GM18498 (cell line): ENCODE results near the gene RPIA.
"Not testable (repeated sequence)": the region's sequence is repeated elsewhere in the genome, so short reads cannot be mapped to it uniquely, and the experiment has no call there.

Experiments used
- ATAC-seq: cut with Tn5 transposase; IDR thresholded peaks from one replicate; pipeline ENCODE4 v1.9.1; 2021; ENCODE audit warnings: mild to moderate bottlenecking, moderate library complexity; ENCODE audit not compliant: unreplicated experiment

RPIA gene

DNA sequence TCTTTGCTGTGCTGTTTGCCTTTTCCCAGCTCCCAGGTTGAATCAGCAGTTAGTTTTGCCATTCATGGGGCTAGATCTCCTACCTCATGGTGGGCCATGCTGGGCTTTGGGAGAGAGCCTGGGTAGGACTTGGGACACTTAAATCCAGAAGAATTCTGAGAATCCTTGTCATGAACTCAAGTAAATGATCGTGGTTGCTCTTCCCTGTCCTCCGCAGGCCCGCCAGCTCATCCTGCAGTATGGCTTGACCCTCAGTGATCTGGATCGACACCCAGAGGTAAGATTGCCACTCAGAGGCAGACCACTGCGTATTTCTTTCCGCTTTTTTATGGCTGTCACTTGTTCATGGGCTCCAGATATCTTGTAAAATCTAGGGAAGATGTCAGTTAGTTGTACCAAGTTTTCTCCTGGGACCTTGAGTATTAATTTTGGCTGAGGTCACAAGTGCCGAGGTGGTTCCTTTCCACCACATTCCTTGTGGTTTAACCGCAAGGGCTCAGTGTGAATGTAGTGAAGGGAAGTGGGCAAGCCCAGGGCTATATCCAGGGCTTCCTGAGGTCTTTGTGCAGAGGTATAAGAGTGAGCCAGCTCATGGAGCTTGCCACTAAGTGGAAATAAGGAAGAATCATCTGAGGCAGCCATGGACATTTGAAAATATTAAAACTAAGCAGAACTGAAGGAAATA lies 37.7 kb downstream of the RPIA start:
- no peak for ATAC-seq

DNA sequence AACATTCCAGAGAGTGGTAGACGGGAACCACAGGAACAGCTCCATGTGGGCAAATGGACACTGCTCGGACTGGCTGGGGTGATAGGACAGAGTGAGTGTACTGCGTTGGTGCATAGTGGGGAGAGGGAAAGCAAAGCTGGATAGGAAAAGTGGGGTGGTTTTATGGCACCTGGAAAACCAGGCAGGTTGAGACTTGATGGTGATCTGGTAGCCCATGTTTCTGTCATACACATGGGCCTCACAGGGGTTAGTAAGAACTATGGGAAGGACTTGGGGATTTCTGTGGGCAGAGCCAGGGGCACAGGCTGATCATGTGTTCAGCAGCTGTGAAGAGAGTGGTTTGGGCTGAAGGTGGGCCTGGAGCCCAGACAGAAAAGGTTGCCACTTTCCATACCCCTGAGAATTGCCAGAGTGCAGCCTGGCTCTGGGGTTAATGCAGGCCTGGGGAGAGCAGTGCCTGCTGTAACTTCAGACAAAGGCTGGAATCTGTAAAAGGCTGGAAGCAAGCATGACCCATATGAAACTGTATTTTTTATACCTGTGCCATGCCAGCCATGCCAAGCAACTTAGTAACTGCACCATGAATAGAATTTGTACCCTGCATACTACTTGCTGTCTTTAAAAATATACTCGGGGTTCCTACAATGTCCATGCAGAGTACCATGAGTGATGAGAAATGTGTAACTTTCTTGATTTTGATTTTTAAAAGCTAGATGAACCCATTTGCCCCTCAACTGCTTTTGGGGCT lies 41.9 kb downstream of the RPIA start:
- ATAC-seq, result no peak

DNA sequence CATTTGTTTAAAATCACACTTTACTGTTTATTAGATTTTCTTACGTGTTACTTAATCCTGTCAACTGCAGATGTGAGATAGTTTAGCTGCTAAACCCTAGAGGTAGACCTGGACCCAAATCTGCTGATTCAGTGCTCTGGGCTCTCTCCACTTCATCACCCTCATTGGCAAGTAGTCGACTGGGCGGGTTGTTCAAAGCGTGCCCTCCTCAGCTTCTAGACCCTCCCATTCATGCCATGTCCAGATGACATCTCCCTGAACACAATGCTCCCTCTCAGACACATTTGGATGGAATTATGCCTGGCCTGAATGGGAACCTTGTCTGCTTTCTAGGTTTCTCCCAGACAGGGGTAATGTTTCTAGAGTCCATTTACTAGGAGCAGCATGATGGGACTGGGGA lies 43.7 kb downstream of the RPIA start:
- ATAC-seq, result no peak

DNA sequence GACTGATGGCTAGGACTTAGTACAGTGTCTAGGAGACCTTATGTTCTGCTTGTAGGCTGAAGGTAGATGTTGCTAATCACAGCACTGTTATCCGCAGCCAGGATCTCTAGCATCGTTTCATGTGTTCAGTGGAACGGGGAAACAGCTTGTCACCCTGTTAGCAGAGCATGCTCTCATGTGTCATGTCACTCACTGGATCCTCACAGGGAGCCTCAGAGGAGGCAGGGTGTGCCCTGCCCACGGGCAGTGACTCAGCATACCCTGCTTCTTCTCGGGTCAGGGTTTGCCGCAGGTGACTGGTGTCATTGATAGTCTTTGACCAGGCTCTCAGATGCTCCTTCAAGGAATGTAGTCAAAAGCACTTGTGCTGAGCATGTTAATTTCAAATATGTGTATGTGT lies 44.4 kb downstream of the RPIA start:
- no peak for ATAC-seq

DNA sequence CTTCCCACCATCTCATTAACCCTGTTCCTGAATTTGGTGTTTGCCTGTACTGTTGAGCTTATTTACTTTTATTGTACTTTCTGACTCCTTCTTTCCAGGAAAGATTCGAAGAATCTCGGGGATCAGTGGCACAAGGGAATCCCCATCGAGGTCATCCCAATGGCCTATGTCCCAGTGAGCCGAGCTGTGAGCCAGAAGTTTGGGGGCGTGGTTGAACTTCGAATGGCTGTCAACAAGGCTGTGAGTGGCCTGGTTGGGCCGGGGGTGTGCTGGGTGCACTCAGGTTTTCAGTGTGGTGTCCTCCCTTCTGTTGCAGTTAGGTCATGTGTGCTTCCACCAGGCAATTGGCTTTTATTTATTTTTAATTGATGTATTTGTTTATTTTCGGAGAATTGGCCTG lies 45.0 kb downstream of the RPIA start:
- no peak for ATAC-seq

GRCh38 chr2:88737385-88737784 lies 45.9 kb downstream of the RPIA start:
- no peak for ATAC-seq

DNA sequence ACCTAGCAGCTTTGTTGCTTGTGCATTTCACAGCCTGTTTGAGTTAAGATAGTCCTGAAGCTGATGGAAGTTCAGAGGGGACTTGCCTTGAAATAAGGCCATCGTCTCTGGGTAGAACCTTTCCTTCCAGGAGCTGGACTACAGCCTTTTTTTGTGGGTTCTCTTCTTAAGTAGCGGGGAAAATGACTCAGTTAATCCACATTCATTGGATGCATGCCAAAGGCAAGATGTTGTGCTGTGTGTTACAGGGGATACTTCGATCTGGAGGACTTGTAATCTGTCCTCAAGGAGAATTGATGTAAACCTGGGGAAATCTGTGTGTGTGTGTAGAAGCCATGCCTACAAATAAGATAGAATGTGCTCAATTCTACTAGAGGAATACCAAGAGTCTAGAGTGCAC lies 46.8 kb downstream of the RPIA start:
- ATAC-seq, result no peak

- peak; percentile 83 for ATAC-seq
Observed at GRCh38 chr2:88739985-88740600, 48.6 kb downstream of the RPIA start.

DNA sequence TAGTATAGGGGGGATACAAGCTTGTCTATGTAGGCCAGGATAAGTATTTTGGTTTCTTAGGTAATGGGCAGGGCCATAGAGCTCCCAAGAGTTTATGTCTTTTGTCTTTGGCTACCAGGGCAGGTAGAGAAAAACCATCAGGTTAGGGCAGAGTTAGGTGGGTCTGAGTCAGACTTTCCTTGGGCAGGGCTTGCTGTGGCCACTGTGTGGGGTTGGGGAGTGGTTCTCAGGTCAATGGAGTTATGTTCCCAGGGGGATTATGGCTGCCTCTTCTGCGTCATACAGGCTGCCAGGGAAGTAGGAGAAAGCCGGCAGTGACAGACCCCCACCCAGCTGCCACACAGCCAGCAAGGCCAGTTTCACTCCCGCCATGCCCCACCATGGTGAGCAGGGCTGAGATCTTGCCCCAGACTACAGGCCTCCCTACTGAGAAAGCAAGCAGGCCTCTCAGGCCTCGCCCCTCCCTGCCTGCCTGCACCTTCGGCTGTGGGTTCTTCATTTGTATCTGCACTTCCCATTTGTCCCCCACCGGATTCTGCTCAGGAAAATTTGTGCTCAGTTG lies 55.5 kb downstream of the RPIA start:
- ATAC-seq, result no peak

DNA sequence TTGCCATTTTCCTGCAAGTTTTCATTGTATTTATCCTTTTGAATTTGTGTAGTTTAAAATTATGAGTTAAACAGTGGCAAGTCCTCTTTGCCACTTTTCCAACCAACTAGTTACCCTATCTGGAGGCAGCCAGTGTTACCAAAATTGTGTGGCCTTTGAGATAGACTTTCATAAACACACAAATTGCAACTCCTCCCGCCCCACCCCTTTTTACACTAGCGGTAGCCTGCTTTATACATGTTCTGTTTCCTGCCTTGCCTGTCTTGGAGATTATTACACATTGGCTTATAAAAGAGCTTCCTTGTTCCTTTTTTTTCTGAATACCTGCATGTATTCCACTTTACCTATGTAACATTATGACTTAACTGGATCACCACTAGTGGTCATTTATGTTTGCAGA lies 56.5 kb downstream of the RPIA start:
- ATAC-seq, result no peak

DNA sequence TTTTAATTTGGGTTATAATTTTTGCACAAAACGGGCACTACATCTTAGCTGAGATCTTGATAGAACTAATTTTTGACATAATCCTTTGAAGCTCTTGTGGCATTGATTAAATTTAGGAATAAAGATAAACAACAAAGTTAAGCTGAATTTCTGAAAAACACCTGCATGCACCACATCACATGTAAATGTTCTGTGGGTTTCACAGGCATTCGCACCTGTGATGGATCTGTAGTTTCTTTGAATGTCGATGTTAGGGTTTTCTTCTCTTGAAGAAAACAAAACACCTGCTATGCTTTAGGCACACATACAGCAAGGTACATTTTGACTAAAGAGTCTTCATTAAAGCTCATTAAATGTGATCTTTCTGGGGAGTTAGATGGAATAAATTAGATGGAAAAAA lies 60.3 kb downstream of the RPIA start:
- no peak for ATAC-seq

- peak; percentile 91 for ATAC-seq
Observed at GRCh38 chr2:88753833-88754584, 62.5 kb downstream of the RPIA start.

DNA sequence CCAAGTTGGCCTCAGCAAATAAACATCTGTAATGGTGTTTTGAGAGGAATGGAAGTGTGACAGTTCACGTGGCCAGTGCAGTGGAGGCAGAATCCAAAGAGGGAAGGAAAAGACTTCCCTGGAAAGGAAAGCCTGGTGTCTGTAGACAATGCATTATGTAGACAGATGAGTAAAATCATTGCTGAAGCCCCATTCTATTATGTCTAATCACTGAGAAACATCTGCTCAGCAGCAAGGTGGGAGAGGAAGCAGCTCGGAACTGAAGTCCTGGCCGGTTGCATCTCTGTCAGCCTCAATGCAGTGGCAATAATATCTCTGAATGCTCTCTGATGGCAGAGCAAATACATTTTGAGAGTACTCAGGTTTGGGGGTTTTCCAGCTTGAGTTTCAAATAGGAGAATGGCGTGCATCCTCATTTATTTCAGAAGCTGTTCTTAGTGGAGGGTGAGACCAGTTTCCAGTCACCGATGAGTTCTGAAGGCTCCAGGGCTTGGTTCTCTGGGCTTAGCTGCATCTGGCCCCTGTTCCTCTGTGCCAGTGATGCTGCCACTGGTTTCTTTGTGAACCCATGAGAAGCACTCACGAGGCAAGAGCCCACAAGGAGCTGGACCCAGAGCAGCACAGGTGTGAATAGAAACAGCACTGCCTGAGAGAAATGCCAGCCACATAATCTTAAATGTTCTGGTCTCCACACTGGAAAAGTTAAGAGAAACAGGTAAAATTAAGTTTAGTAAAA lies 63.3 kb downstream of the RPIA start:
- ATAC-seq, result peak; percentile 30

GRCh38 chr2:88755836-88756235 lies 64.4 kb downstream of the RPIA start:
- ATAC-seq, result no peak

- ATAC-seq, result no peak
Observed at GRCh38 chr2:88757025-88757424, 65.6 kb downstream of the RPIA start.

- ATAC-seq, result not testable (repeated sequence)
Observed at GRCh38 chr2:88758702-88759101, 67.2 kb downstream of the RPIA start.

DNA sequence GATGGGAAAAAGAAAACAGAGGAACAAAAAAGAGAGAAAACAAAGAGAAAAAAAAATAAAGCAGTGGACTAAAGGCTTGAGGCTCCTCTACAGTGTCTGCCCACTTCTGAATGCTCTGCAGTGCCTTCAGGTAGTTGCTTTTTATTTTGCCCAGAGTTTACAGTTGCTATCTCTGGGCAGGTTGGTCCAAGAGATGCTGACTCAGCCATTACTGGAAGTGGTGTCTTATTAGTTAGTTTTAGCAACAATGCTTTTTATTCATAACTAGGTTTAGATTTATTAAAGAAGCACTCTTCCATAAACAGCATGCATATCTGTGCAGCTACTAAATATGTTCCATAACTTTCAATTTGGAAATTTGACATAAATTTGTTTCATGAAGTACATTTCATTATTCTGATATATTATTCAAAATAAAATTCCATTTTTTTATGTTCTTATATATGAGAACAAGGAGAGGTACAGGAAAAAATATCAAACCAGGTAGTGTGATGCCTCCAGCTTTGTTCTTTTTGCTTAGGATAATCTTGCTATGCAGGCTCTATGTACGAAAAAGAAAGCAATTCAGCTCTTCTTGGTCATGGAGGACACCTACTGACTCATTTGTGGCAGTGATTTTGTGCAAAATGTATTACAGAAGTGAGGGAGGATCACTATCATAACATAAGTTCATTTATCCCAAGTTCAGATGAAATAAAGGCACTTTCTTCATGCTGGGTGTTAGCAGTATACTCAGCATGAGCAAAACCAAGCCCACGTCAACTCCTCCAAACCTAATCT lies 69.5 kb downstream of the RPIA start:
- ATAC-seq, result no peak

GRCh38 chr2:88764141-88764849 lies 72.8 kb downstream of the RPIA start:
- ATAC-seq, result no peak

GRCh38 chr2:88764850-88765153 lies 73.3 kb downstream of the RPIA start:
- ATAC-seq, result no peak
